Esophagus squamous epithelium (tissue), 4 donors: Measurements from ENCODE around the gene SLC24A3.

Experiments used
- POLR2A ChIP-seq, 4 donors: fragments of 450-650 bp; IDR thresholded peaks; one replicate each; pipeline ENCODE4 v1.6.1; 2017; ENCODE audit warnings: antibody characterized with exemption in 4 of 4, mild to moderate bottlenecking in 4 of 4, moderate library complexity in 3 of 4
- TF ChIP-seq, protein P1 (sequence below), 6 experiments: fragments of 450-650 bp in 4 of 6; fragments of 200-600 bp in 2 of 6; sonication (generic) in 2 of 6; IDR thresholded peaks; one replicate each; pipeline ENCODE4 v1.5.1; 2016 to 2019; ENCODE audit warnings: antibody characterized with exemption in 6 of 6, mild to moderate bottlenecking in 4 of 6, moderate library complexity in 4 of 6

- TF ChIP-seq, protein P1, sequence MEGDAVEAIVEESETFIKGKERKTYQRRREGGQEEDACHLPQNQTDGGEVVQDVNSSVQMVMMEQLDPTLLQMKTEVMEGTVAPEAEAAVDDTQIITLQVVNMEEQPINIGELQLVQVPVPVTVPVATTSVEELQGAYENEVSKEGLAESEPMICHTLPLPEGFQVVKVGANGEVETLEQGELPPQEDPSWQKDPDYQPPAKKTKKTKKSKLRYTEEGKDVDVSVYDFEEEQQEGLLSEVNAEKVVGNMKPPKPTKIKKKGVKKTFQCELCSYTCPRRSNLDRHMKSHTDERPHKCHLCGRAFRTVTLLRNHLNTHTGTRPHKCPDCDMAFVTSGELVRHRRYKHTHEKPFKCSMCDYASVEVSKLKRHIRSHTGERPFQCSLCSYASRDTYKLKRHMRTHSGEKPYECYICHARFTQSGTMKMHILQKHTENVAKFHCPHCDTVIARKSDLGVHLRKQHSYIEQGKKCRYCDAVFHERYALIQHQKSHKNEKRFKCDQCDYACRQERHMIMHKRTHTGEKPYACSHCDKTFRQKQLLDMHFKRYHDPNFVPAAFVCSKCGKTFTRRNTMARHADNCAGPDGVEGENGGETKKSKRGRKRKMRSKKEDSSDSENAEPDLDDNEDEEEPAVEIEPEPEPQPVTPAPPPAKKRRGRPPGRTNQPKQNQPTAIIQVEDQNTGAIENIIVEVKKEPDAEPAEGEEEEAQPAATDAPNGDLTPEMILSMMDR (IDR thresholded peaks at IDR 0.05), result no peak
- no peak for TF ChIP-seq POLR2A (IDR thresholded peaks at IDR 0.05)
Measured at GRCh38 chr20:19741924-19742323, 529.5 kb downstream of the SLC24A3 start.
